HEK293 (cell line): ENCODE measurements around the gene MCM10.

Source experiments
- CTCF ChIA-PET: fragments of 350-600 bp; formaldehyde crosslinking; extraction: SDS; loops from one replicate; lab custom pipeline; 2021; ENCODE audit warnings: antibody characterized with exemption; lab: Yijun Ruan, JAX
- POLR2A ChIA-PET: fragments of 300-600 bp; formaldehyde crosslinking; extraction: SDS; loops from one replicate; lab custom pipeline; 2020; ENCODE audit warnings: antibody characterized with exemption, inconsistent platforms; lab: Yijun Ruan, JAX
- H3K27ac ChIP-seq: fragments of 200-500 bp; sonication (Bioruptor generic); 2 replicates; pipeline ENCODE4 v1.5.1; 2014; ENCODE audit warnings: low read depth, low read length, control low read depth, inconsistent platforms; ENCODE audit errors: extremely low read depth
- H3K36me3 ChIP-seq, 2 experiments: fragments of 200-500 bp in 1 of 2; sonication (Bioruptor generic) in 1 of 2; 1 replicate in 1 of 2; 2 replicates in 1 of 2; pipeline ENCODE4 v1.5.1; 2014 to 2017; ENCODE audit warnings: inconsistent platforms in 2 of 2, low read length in 2 of 2; ENCODE audit not compliant: control insufficient read depth in 2 of 2, insufficient read depth in 1 of 2
- H3K4me1 ChIP-seq: fragments of 200-500 bp; sonication (Bioruptor generic); 2 replicates; pipeline ENCODE4 v1.5.1; 2014; ENCODE audit warnings: mild to moderate bottlenecking, low read length, inconsistent platforms; ENCODE audit not compliant: control insufficient read depth, insufficient read depth
- H3K4me3 ChIP-seq: 2 replicates; pipeline ENCODE4 v1.5.1; 2011; ENCODE audit warnings: low read depth, mild to moderate bottlenecking, control low read depth, low read length, moderate library complexity
- H3K9me3 ChIP-seq: fragments of 200-500 bp; sonication (Bioruptor generic); 2 replicates; pipeline ENCODE4 v1.5.1; 2014; ENCODE audit warnings: low read depth, low read length, inconsistent platforms; ENCODE audit not compliant: control insufficient read depth, insufficient read depth
- EGR2 ChIP-seq: fragments of 450-650 bp; formaldehyde crosslinking; IDR thresholded peaks from 2 replicates; pipeline ENCODE4 v1.5.1; 2016; ENCODE audit warnings: low read depth, missing biosample characterization, missing genetic modification characterization
- KLF10 ChIP-seq: fragments of 450-650 bp; IDR thresholded peaks from 2 replicates; pipeline ENCODE4 v1.5.1; 2018; ENCODE audit warnings: missing biosample characterization, mild to moderate bottlenecking, missing genetic modification characterization
- KLF9 ChIP-seq: fragments of 450-650 bp; formaldehyde crosslinking; IDR thresholded peaks from 2 replicates; pipeline ENCODE4 v1.5.1; 2016; ENCODE audit warnings: missing biosample characterization, missing genetic modification characterization, low read depth
- TRIM28 ChIP-seq: IDR thresholded peaks from 2 replicates; pipeline ENCODE4 v1.6.1; 2011; ENCODE audit warnings: low read length, control low read depth, borderline replicate concordance
- ZBTB21 ChIP-seq: fragments of 450-650 bp; formaldehyde crosslinking; IDR thresholded peaks from 2 replicates; pipeline ENCODE4 v1.5.1; 2017; ENCODE audit warnings: missing biosample characterization, missing genetic modification characterization
- ZBTB8A ChIP-seq: fragments of 450-650 bp; formaldehyde crosslinking; IDR thresholded peaks from 2 replicates; pipeline ENCODE4 v1.5.1; 2016; ENCODE audit warnings: missing biosample characterization, missing genetic modification characterization
- ZFHX2 ChIP-seq: fragments of 450-650 bp; formaldehyde crosslinking; conservative IDR thresholded peaks from 2 replicates; pipeline ENCODE4 v1.5.1; 2016; ENCODE audit warnings: missing biosample characterization, missing genetic modification characterization
- ZFP3 ChIP-seq: fragments of 450-650 bp; formaldehyde crosslinking; IDR thresholded peaks from 2 replicates; pipeline ENCODE4 v1.5.1; 2016; ENCODE audit warnings: low read depth, missing biosample characterization, missing genetic modification characterization
- ZFP69B ChIP-seq: fragments of 450-650 bp; formaldehyde crosslinking; IDR thresholded peaks from 2 replicates; pipeline ENCODE4 v1.5.1; 2016; ENCODE audit warnings: missing biosample characterization, missing genetic modification characterization
- ZNF133 ChIP-seq: fragments of 450-650 bp; formaldehyde crosslinking; IDR thresholded peaks from 2 replicates; pipeline ENCODE4 v1.5.1; 2016; ENCODE audit warnings: missing biosample characterization, missing genetic modification characterization
- ZNF146 ChIP-seq: fragments of 450-650 bp; formaldehyde crosslinking; IDR thresholded peaks from 2 replicates; pipeline ENCODE4 v1.5.1; 2016; ENCODE audit warnings: missing biosample characterization, missing genetic modification characterization
- ZNF175 ChIP-seq: fragments of 450-650 bp; formaldehyde crosslinking; IDR thresholded peaks from 2 replicates; pipeline ENCODE4 v1.5.1; 2016; ENCODE audit warnings: missing biosample characterization, missing genetic modification characterization
- ZNF19 ChIP-seq: fragments of 450-650 bp; formaldehyde crosslinking; IDR thresholded peaks from 2 replicates; pipeline ENCODE4; 2016; ENCODE audit warnings: missing biosample characterization, missing genetic modification characterization, low read depth
- ZNF23 ChIP-seq: fragments of 450-650 bp; formaldehyde crosslinking; IDR thresholded peaks from 2 replicates; pipeline ENCODE4 v1.5.1; 2016; ENCODE audit warnings: missing biosample characterization, missing genetic modification characterization, borderline replicate concordance
- ZNF48 ChIP-seq: fragments of 450-650 bp; formaldehyde crosslinking; IDR thresholded peaks from 2 replicates; pipeline ENCODE4 v1.5.1; 2016; ENCODE audit warnings: missing biosample characterization, missing genetic modification characterization
- ZNF560 ChIP-seq: fragments of 450-650 bp; formaldehyde crosslinking; IDR thresholded peaks from 2 replicates; pipeline ENCODE4 v1.5.1; 2017; ENCODE audit warnings: missing biosample characterization, missing genetic modification characterization, borderline replicate concordance
- ZNF580 ChIP-seq: fragments of 450-650 bp; formaldehyde crosslinking; IDR thresholded peaks from 2 replicates; pipeline ENCODE4 v1.5.1; 2016; ENCODE audit warnings: missing biosample characterization, missing genetic modification characterization
- ZNF596 ChIP-seq: fragments of 450-650 bp; IDR thresholded peaks from 2 replicates; pipeline ENCODE4 v1.5.0; 2018; ENCODE audit warnings: missing biosample characterization, mild to moderate bottlenecking, missing genetic modification characterization, moderate library complexity
- ZNF654 ChIP-seq: fragments of 450-650 bp; formaldehyde crosslinking; IDR thresholded peaks from 2 replicates; pipeline ENCODE4 v1.5.1; 2016; ENCODE audit warnings: low read depth, missing biosample characterization, missing genetic modification characterization
- ZNF692 ChIP-seq: fragments of 450-650 bp; formaldehyde crosslinking; IDR thresholded peaks from 2 replicates; pipeline ENCODE4 v1.5.1; 2016; ENCODE audit warnings: missing biosample characterization, missing genetic modification characterization
- ZNF707 ChIP-seq: fragments of 450-650 bp; formaldehyde crosslinking; IDR thresholded peaks from 2 replicates; pipeline ENCODE4 v1.5.1; 2016; ENCODE audit warnings: missing biosample characterization, missing genetic modification characterization
- ZNF837 ChIP-seq: fragments of 450-650 bp; formaldehyde crosslinking; IDR thresholded peaks from 2 replicates; pipeline ENCODE4 v1.5.1; 2016; ENCODE audit warnings: missing biosample characterization, missing genetic modification characterization
- ZXDB ChIP-seq: fragments of 450-650 bp; formaldehyde crosslinking; IDR thresholded peaks from 2 replicates; pipeline ENCODE4 v1.5.1; 2016; ENCODE audit warnings: missing biosample characterization, missing genetic modification characterization

MCM10 gene

GRCh38 chr10:13184276-13184675 is 22.9 kb downstream of the MCM10 start:
- no peak for TF ChIP-seq ZNF133
- no peak for TF ChIP-seq ZNF560
- Histone ChIP-seq H3K4me1 (no peaks in the 10 kb centered on the region), H3K4me3 (no peak overlapping the region), H3K36me3 (peaks cover 67 to 96% of the 10 kb centered on the region in 2 experiments), H3K9me3 (no peaks in the 10 kb centered on the region), H3K27ac (no peak overlapping the region)
- CTCF ChIA-PET: interaction anchor here (1.0 kb wide), 1 partner anchor 88 kb away, joined by 3 read pairs; no protein-coding TSS in a partner anchor
- POLR2A ChIA-PET: no interaction called here

- H3K4me3 ChIP-seq: no peak overlapping the region
- no peak overlapping the region for H3K27ac ChIP-seq
- H3K36me3 ChIP-seq: peaks cover 68 to 98% of the 10 kb centered on the region in 2 experiments
- TF ChIP-seq ZNF23 (tag by site-specific recombination): no peak
- TF ChIP-seq ZNF596 (tag by site-specific recombination): no peak
- no peak for TF ChIP-seq ZNF48 (tag by site-specific recombination)
- no peak for TF ChIP-seq ZNF707
- no peak for TF ChIP-seq ZNF175 (tag by site-specific recombination)
- CTCF ChIA-PET: interaction anchor here (0.8 to 1.0 kb wide), 2 partner anchors 21 to 87 kb away, joined by 3 read pairs; no protein-coding TSS in a partner anchor
- H3K9me3 ChIP-seq: no peaks in the 10 kb centered on the region
- POLR2A ChIA-PET: no interaction called here
- no peaks in the 10 kb centered on the region for H3K4me1 ChIP-seq
Measured at GRCh38 chr10:13184730-13185514, 23.6 kb downstream of the MCM10 start.

- no peaks in the 10 kb centered on the region for H3K4me1 ChIP-seq
- POLR2A ChIA-PET: no interaction called here
- H3K9me3 ChIP-seq: no peaks in the 10 kb centered on the region
- no peak overlapping the region for H3K27ac ChIP-seq
- CTCF ChIA-PET: interaction anchor here (0.8 kb wide), 1 partner anchor 10 kb away, joined by 3 read pairs; no protein-coding TSS in a partner anchor
- H3K36me3 ChIP-seq: peaks cover 64 to 98% of the 10 kb centered on the region in 2 experiments
- TF ChIP-seq TRIM28 (no peak), ZNF146 (tag by site-specific recombination) (peak; percentile 92)
- no peak overlapping the region for H3K4me3 ChIP-seq
Measured at GRCh38 chr10:13187135-13187534, 25.8 kb downstream of the MCM10 start.

GRCh38 chr10:13188593-13188992 is 27.2 kb downstream of the MCM10 start:
- no peak overlapping the region for H3K4me3 ChIP-seq
- TF ChIP-seq ZNF19 (tag by site-specific recombination) (no peak), EGR2 (tag by site-specific recombination) (no peak), ZBTB8A (tag by site-specific recombination) (no peak), ZNF692 (tag by site-specific recombination) (no peak), ZNF175 (tag by site-specific recombination) (no peak), KLF10 (tag by site-specific recombination) (no peak), ZNF837 (tag by site-specific recombination) (no peak), ZFP69B (no peak), ZBTB21 (tag by site-specific recombination) (no peak), ZFHX2 (tag by site-specific recombination) (no peak), ZNF707 (no peak), ZFP3 (tag by site-specific recombination) (no peak), KLF9 (no peak), ZNF580 (tag by site-specific recombination) (no peak), ZNF654 (tag by site-specific recombination) (no peak), ZXDB (tag by site-specific recombination) (no peak)
- no peak overlapping the region for H3K27ac ChIP-seq
- ChIA-PET CTCF (interaction anchor here (0.6 kb wide), 3 partner anchors 17 to 42 kb away, joined by 3 to 4 read pairs (median 4); no protein-coding TSS in a partner anchor), POLR2A (no interaction called here)
- H3K9me3 ChIP-seq: no peaks in the 10 kb centered on the region
- peaks cover 62 to 98% of the 10 kb centered on the region in 2 experiments for H3K36me3 ChIP-seq
- no peaks in the 10 kb centered on the region for H3K4me1 ChIP-seq
